A549 (cell line): ENCODE data around the gene NACC2. TPM values are rescaled to one million over a fixed set of nuclear protein-coding genes. Genes with fewer than 3 reads are reported as not detected.

ENCODE experiments used
- ATAC-seq, 2 experiments: fragments of 200-7000 bp in 1 of 2; fragments of >200 bp in 1 of 2; cut with Nextera tagmentation in 1 of 2; cut with Tn5 transposase in 1 of 2; 3 replicates each; pipeline versions ENCODE4 v1.8.0 to v1.9.1; 2018 to 2020; ENCODE audit warnings: mild to moderate bottlenecking in 1 of 2, moderate library complexity in 1 of 2
- CTCF ChIA-PET: fragments of 300-600 bp; sonication (Branson Sonifier 250); formaldehyde crosslinking; extraction: SDS; loops from one replicate; lab custom pipeline; 2021; ENCODE audit warnings: antibody characterized with exemption, inconsistent platforms; lab: Yijun Ruan, JAX
- POLR2A ChIA-PET: fragments of 350-600 bp; formaldehyde crosslinking; extraction: SDS; loops from one replicate; lab custom pipeline; 2021; ENCODE audit warnings: antibody characterized with exemption, inconsistent platforms; lab: Yijun Ruan, JAX
- DNase-seq, 2 experiments: peaks; one replicate each; pipeline versions ENCODE4 v3.0.0 to v3.0.0-alpha.2; 2011 to 2016; ENCODE audit warnings: low read depth in 1 of 2, low spot score in 1 of 2
- FAIRE-seq: peaks from 2 replicates; lab custom pipeline; 2011; peaks lifted over from hg19 to GRCh38; lab: Jason Lieb, UNC
- H3K27ac ChIP-seq, 2 experiments: fragments of >200 bp; sonication (Bioruptor Twin); formaldehyde crosslinking; 3 replicates each; pipeline ENCODE4 v1.5.1; 2016 to 2017
- H3K4me1 ChIP-seq: fragments of >200 bp; sonication (Bioruptor Twin); formaldehyde crosslinking; 3 replicates; pipeline ENCODE4 v1.6.1; 2016
- H3K4me2 ChIP-seq: fragments of >200 bp; sonication (Bioruptor Twin); formaldehyde crosslinking; 3 replicates; pipeline ENCODE4 v1.6.1; 2016
- H3K4me3 ChIP-seq: fragments of >200 bp; sonication (Bioruptor Twin); formaldehyde crosslinking; 3 replicates; pipeline ENCODE4 v1.5.1; 2016
- H3K9me3 ChIP-seq: fragments of >200 bp; sonication (Bioruptor Twin); formaldehyde crosslinking; 3 replicates; pipeline ENCODE4 v1.6.1; 2016
- CBX8 ChIP-seq: fragments of 200-600 bp; sonication (generic); IDR thresholded peaks from 2 replicates; pipeline ENCODE4 v1.6.1; 2016
- E2F6 ChIP-seq: IDR thresholded peaks from 2 replicates; pipeline ENCODE4 v1.6.1; 2012; ENCODE audit warnings: low read depth, borderline replicate concordance
- FOSL2 ChIP-seq, 2 experiments: fragments of 450-650 bp in 1 of 2; fragments of >200 bp in 1 of 2; sonication (Bioruptor Twin) in 1 of 2; formaldehyde crosslinking; IDR thresholded peaks; 2 replicates each; pipeline versions ENCODE4 v1.5.0 to v1.6.1; 2016 to 2020; ENCODE audit warnings: mild to moderate bottlenecking in 1 of 2, moderate library complexity in 1 of 2
- HDAC2 ChIP-seq: fragments of 200-600 bp; sonication (generic); IDR thresholded peaks from 2 replicates; pipeline ENCODE4 v1.6.1; 2016
- HOXB13 ChIP-seq: fragments of 250-450 bp; sonication (Bioruptor Pico); IDR thresholded peaks from 2 replicates; pipeline ENCODE4 v1.5.0; 2020; ENCODE audit warnings: low read depth, mild to moderate bottlenecking, moderate library complexity
- JUNB ChIP-seq: fragments of >200 bp; sonication (Bioruptor Twin); formaldehyde crosslinking; IDR thresholded peaks from 2 replicates; pipeline ENCODE4 v1.6.1; 2016
- MAZ ChIP-seq: fragments of 150-350 bp; IDR thresholded peaks from 2 replicates; pipeline ENCODE4 v1.6.1; 2014; ENCODE audit warnings: antibody characterized with exemption, low read depth, low read length, borderline replicate concordance
- MYC ChIP-seq: IDR thresholded peaks from 2 replicates; pipeline ENCODE4 v1.6.1; 2012; ENCODE audit warnings: mild to moderate bottlenecking, inconsistent platforms, low read length, improper control_type of control experiment, borderline replicate concordance
- NFE2L2 ChIP-seq: fragments of 150-350 bp; conservative IDR thresholded peaks from 2 replicates; pipeline ENCODE4 v1.6.1; 2014; ENCODE audit warnings: low read length
- PBX3 ChIP-seq: IDR thresholded peaks from 2 replicates; pipeline ENCODE4 v1.6.1; 2012
- REST ChIP-seq: fragments of 200-600 bp; sonication (generic); IDR thresholded peaks from 2 replicates; pipeline ENCODE4 v1.6.1; 2016; ENCODE audit warnings: antibody characterized with exemption, mild to moderate bottlenecking, moderate library complexity
- SMC3 ChIP-seq: fragments of >200 bp; sonication (Bioruptor Twin); formaldehyde crosslinking; IDR thresholded peaks from 3 replicates; pipeline ENCODE4 v1.6.1; 2018; ENCODE audit warnings: inconsistent platforms
- ZNF302 ChIP-seq: fragments of 250-450 bp; sonication (Bioruptor Pico); IDR thresholded peaks from 2 replicates; pipeline ENCODE4 v1.9.0; 2021; ENCODE audit warnings: inconsistent platforms, mild to moderate bottlenecking, moderate library complexity
- WGBS: methylation state at CpG from one replicate; pipeline ENCODE4 v1.1.6; 2017; ENCODE audit errors: missing lambda C conversion rate; 5-methylcytosine and 5-hydroxymethylcytosine counted together
- polyA plus RNA-seq, 4 experiments: library from polyadenylated mRNA; depleted of rRNA in 3 of 4; stranded (reverse); fragments of >200 nt; fragmentation: RNase III in 1 of 4; extraction: RNeasy Plus Mini Kit Qiagen cat#74134 plus additional on column Dnase treatment in 1 of 4; gene quantifications; 2 replicates in 3 of 4; 3 replicates in 1 of 4; pipeline ENCODE4 v1.2.3, GENCODE V29; 2011 to 2017
- TF ChIP-seq, protein P1 (sequence below): fragments of 150-350 bp; IDR thresholded peaks from 2 replicates; pipeline ENCODE4 v1.6.1; 2014; ENCODE audit warnings: low read depth, mild to moderate bottlenecking, low read length

The NACC2 gene
- polyA plus RNA-seq, 2 of the 4 experiments (the other 2 are of a cell fraction): 16.1 to 28.4 TPM

- TF ChIP-seq SMC3: no peak
- TF ChIP-seq MAZ: no peak
- no peak for TF ChIP-seq HOXB13 (CRISPR knock-in tag)
- TF ChIP-seq, protein P1, sequence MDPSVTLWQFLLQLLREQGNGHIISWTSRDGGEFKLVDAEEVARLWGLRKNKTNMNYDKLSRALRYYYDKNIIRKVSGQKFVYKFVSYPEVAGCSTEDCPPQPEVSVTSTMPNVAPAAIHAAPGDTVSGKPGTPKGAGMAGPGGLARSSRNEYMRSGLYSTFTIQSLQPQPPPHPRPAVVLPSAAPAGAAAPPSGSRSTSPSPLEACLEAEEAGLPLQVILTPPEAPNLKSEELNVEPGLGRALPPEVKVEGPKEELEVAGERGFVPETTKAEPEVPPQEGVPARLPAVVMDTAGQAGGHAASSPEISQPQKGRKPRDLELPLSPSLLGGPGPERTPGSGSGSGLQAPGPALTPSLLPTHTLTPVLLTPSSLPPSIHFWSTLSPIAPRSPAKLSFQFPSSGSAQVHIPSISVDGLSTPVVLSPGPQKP: no peak
Observed at GRCh38 chr9:136084063-136084944, 10.8 kb downstream of the NACC2 start (continued).

DNA sequence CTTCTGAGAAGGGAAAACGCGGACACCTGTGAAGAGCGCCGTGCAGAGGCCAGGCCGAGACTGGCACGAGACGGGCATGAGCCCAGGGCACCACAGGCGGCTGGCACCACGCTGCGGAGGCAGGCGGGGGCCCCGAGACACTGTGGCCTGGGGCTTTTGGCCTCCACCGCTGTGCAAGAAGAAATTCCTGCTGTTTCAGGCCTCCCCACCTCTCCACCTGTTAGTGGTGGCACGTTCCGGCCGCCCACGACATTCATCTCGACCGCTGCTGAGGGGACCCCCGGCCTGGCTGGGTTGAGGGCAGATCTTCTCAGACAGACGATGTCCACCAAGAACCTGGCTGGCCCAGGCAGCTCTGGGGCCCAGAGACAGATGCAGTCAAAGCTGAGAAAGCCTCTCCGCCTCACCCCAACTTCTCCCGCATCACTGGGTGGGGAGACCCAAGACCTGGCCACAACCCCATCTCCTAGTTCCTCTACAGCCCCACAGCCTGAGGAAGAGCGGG is 11.5 kb downstream of the NACC2 start:
- Histone ChIP-seq H3K4me2 (no peak overlapping the region), H3K4me1 (peaks cover 22% of the 10 kb centered on the region), H3K27ac (no peak overlapping the region), H3K9me3 (no peaks in the 10 kb centered on the region), H3K4me3 (no peak overlapping the region)
- ATAC-seq: no peak
- ChIA-PET POLR2A (no interaction called here), CTCF (interaction anchor here (0.6 to 1.1 kb wide), 2 partner anchors 10 to 85 kb away, joined by 3 to 4 read pairs; no protein-coding TSS in a partner anchor)
- TF ChIP-seq MYC (no peak), JUNB (no peak), PBX3 (no peak), REST (no peak), HDAC2 (no peak), NFE2L2 (no peak), ZNF302 (CRISPR knock-in tag) (no peak), E2F6 (no peak)
- DNase-seq: no peak
- FAIRE-seq: no peak
- 90% methylated on average over 23 of the region's 24 CpGs for whole genome bisulfite sequencing

DNA sequence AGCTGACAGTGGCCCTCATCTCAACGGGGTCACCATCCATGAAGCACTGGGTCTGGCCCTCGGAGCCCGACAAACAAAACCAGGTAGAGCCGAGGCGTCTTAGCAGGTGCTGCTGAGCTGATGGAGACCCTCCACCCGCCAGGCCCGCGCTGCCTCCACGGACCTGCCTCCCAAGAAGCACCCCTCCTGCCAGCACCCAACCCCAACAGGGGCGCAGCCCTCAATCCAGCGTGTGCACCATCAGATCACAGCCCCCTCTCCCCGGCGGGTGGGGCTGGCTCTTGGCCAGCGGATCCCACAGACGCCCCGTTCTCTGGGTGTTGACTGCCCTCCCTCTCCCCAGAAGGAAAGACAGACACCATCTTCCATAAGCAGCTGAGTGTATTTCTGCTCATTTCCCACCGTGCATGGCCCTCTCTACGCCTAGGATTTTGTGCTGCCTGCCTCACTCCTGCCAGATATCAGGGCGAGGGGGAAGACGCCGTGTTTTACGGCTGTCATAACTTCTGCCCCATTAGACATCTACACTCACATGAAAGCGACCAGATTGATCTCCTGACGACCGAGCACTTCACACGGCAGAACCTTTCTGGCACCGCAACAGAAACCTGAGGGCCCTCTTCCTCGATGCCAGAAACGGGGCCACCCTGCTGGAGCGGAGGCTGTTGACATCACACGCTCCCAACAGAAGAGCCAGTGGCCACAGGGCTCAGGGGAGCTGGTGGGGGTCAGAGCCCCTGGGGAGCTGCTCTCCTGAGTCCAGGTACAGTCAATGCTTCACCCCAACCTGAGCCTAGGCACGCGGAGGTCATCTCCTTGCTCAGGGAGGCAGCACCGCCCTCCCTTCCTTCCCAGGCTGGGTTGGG is 12.4 kb downstream of the NACC2 start:
- ChIA-PET POLR2A (no interaction called here), CTCF (interaction anchor here (1.1 to 2.0 kb wide), 2 partner anchors 9 to 40 kb away, joined by 3 to 9 read pairs; no protein-coding TSS in a partner anchor)
- Histone ChIP-seq H3K4me1 (peaks cover 24% of the 10 kb centered on the region), H3K4me3 (no peak overlapping the region), H3K4me2 (no peak overlapping the region), H3K9me3 (no peaks in the 10 kb centered on the region), H3K27ac (no peak overlapping the region)
- no peak for ATAC-seq
- no peak for FAIRE-seq
- WGBS: 86% methylated on average over 29 of the region's 34 CpGs
- DNase-seq: no peak
- TF ChIP-seq CBX8 (no peak), FOSL2 (IDR thresholded peaks at IDR 0.05) (no peak), FOSL2 (CRISPR knock-in tag; IDR thresholded peaks at IDR 0.05) (no peak), JUNB (no peak)
